Hepatic stellate cell (primary cell): ENCODE measurements around the gene HOXC9.
"Not testable (repeated sequence)": the region's sequence is repeated elsewhere in the genome, so short reads cannot be mapped to it uniquely, and the experiment has no call there.

Source experiments
- DNase-seq: peaks from one replicate; pipeline ENCODE4 v3.0.0; 2011; ENCODE audit warnings: low spot score

HOXC9 gene

GRCh38 chr12:54040148-54040494 is 40.2 kb downstream of the HOXC9 start:
- DNase-seq = no peak

GRCh38 chr12:54040648-54041047 is 40.7 kb downstream of the HOXC9 start:
- DNase-seq = no peak

- DNase-seq = no peak
These were observed 41.2 kb downstream of the HOXC9 start for GRCh38 chr12:54041097-54041690.

GRCh38 chr12:54042033-54042432 is 42.1 kb downstream of the HOXC9 start:
- DNase-seq = not testable (repeated sequence)

GRCh38 chr12:54042970-54043853 is 43.3 kb downstream of the HOXC9 start:
- DNase-seq = no peak

- no peak for DNase-seq
These were observed 44.6 kb downstream of the HOXC9 start for GRCh38 chr12:54044425-54045103.

GRCh38 chr12:54045401-54045800 is 45.4 kb downstream of the HOXC9 start:
- no peak for DNase-seq

GRCh38 chr12:54045868-54046521 is 46.0 kb downstream of the HOXC9 start:
- DNase-seq = no peak

GRCh38 chr12:54046809-54047159 is 46.8 kb downstream of the HOXC9 start:
- no peak for DNase-seq

GRCh38 chr12:54047160-54047963 is 47.4 kb downstream of the HOXC9 start:
- DNase-seq = no peak

GRCh38 chr12:54047964-54048303 is 48.0 kb downstream of the HOXC9 start:
- no peak for DNase-seq

- DNase-seq = no peak
These were observed 48.6 kb downstream of the HOXC9 start for GRCh38 chr12:54048406-54049093.

GRCh38 chr12:54049108-54049507 is 49.1 kb downstream of the HOXC9 start:
- DNase-seq = no peak

GRCh38 chr12:54050482-54050810 is 50.5 kb downstream of the HOXC9 start:
- no peak for DNase-seq

- no peak for DNase-seq
These were observed 51.3 kb downstream of the HOXC9 start for GRCh38 chr12:54051026-54051842.

GRCh38 chr12:54051874-54052437 is 52.0 kb downstream of the HOXC9 start:
- no peak for DNase-seq

GRCh38 chr12:54052438-54053002 is 52.6 kb downstream of the HOXC9 start:
- no peak for DNase-seq
